Ureter (tissue), 1 donor: ENCODE results near the gene SLC11A2. TPM values are rescaled to one million over a fixed set of nuclear protein-coding genes. Genes with fewer than 3 reads are reported as not detected.
"Not testable (repeated sequence)": the region's sequence is repeated elsewhere in the genome, so short reads cannot be mapped to it uniquely, and the experiment has no call there.

Experiments used
- DNase-seq: peaks from one replicate; pipeline ENCODE4 v3.0.0-alpha.2; 2020; ENCODE audit warnings: low spot score
- total RNA-seq: library from RNA; stranded (reverse); gene quantifications from one replicate; pipeline ENCODE4 v1.2.4, GENCODE V29; 2023
- donor health status: DM: yes; HTN: yes; CAD: no.

Gene SLC11A2
- total RNA-seq, 1 donor from 2014 or later, result 78.4 TPM

DNA sequence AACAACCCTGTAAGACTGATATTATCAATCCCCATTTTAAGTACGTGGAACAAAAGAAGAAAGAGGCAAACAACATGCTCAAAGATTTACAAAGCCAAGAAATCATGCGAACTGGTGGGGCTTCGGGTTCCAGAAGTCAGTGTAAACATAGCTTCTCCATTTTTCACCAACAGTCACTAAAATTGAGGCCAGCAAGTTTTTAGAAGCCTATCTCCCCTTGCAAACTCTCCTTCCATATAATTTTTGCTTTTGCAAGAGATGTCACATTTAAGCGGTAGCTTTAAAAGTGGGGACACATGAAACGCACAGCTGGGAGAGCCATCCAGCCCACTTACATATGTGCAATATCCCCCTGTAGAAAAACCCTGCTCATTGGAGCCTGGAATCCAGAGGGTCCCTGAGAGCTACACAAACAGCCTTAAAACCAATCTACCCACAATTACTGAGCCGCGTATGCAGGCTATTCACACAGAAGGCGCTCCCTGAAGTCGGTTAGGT, 797 bp downstream of the SLC11A2 start:
- no peak for DNase-seq

DNA sequence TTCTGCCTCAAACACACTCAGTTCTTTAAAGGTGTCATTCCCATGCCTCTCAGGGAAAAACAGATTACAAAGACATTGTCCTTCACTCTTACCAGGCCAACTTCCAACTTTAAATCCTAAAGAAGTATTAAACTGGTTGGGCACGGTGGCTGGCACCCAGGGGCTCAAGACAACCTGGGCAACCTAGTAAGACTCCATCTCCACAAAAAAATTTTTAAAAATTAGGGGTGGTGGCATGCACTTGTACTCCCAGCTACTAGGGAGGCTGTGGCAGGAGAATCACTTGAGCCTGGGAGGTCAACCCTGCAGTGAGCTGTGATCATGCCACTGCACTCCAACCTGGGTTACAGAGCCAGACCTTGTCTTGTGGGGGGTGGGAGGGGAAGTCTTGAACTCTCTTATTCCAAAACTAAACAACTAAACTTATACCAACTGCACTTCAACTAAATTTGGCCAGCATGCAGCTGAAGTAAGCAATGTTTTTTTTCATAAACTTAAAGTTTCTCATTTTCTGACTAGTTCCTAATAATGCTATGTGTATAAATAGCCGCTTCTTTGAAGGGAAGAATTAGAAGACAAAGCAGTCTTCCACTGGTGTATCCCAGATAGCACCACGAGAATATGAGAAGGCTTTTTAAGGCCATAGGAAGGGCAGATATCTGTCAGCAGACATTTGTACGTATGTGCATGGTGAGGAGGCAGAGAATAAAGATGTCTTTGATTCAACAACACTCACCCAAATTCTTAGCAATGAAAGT, 2.4 kb downstream of the SLC11A2 start:
- no peak for DNase-seq

DNA sequence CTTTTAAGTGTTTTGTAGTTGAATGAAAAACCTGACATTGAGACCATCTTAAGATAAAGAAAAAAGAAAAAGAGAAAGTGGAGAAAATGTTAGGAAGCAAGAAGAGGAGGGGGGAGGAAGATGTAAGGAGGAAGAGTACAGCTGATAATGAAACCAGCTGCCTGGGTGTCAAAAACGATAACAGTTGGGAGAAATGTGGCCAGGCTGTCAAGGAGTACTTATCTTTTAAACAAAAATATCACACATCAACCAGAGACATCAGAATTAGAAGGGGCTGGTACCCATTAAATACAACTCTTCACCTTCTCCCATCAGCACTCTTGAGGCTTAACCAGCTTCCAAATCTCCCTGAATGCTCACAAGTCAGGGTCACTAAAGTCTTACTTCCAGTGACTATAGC, 4.5 kb downstream of the SLC11A2 start:
- DNase-seq, result no peak

DNA sequence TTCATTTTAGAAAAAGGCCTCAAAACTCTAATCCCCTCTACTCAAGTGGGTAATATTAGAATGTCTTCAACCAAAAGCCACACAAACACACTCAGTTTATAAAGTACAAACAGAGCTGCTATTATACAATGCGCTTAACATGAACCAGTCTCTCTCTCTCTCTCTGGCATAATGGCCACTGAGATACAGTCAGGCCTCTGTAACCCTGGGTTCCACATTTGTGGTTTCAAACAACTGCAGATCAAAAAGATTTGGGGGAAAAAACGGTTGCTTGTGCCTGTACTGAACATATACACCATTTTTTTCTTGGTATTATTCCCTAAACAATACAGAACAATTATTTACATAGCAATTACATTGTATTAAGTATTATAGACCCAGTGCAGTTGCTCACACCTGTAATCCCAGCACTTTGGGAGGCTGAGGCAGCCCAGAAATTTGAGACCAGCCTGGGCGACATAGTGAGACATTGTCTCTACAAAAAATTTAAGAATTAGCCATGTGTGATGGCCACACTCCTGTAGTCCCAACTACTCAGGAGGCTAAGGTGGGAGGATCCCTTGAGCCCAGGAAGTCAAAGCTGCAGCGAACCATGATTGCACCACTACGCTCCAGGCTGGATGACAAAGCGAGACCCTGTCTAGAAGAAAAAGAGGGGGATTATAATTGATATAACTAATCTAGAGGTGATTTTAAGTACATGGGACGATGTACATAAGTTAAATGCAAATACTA, 5.6 kb downstream of the SLC11A2 start:
- DNase-seq, result no peak

DNA sequence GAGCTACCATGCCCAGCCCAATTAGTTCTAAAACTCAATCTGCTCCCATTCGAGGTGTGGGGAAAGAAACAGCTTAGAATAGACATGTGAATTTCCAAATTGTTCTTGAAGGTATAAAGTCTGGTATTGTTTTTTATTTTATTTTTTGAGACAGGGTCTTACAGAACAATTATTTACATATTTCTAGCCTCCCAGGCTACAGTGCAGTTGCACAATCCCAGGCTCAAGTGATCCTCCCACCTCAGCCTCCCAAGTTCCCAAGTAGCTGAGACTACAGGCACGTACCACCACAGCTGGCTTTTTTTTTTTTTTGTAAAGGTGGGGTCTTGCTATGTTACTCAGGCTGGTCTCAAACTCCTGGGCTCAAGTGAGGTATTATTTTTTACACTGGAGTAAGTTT, 6.3 kb downstream of the SLC11A2 start:
- no peak for DNase-seq

DNA sequence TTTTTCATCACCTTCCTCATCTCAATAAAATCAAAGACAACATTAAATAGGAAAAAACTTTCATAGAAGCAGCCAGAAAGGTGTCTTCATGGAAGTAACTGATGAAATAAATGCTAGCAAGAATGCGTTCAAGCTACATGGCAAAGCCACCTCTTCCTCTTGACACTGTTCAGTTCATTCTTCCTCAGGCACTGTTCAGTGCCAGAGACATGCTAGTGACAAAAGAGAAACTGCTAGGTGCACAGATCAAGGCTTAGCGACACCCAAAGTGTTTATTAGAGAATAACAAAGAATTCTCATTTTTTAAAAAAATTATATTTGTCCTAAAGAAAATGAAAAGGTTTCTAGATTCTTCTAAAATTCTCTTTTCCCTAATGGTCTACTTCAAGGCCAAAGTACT, 7.2 kb downstream of the SLC11A2 start:
- DNase-seq, result no peak

DNA sequence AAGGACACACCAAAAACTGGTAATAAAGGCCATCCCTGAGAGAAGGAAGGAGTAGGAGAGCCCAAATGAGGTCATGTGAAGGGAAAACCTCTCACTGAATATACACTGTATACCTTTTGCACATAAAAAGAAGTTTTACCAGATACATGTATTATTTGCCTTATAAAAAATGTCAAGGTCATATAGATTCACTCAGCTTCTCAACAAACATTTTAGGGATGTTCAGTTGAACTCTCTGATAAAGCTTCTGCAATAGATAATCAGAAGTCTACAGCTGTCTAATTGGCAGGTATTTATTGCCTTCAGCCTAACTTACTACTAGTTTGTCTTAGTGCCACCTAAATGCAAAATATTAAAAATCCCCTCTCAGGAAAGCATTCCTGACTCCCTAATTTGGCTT, 8.7 kb downstream of the SLC11A2 start:
- no peak for DNase-seq

DNA sequence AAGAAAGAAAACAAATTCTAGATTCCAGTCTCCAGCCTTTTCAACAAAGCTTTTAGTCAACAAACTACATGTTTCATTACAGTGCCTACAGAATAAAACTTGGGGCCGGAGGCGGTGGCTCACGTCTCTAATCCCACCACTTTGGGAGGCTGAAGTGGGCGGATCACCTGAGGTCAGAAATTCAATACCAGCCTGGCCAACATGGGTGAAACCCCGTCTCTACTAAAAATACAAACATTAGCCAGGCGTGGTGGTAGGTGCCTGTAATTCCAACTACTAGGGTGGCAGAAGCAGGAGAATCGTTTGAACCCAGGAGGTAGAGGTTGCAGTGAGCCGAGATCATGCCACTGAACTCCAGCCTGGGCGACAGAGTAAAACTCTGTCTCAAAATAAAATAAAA, 11.7 kb downstream of the SLC11A2 start:
- not testable (repeated sequence) for DNase-seq

DNA sequence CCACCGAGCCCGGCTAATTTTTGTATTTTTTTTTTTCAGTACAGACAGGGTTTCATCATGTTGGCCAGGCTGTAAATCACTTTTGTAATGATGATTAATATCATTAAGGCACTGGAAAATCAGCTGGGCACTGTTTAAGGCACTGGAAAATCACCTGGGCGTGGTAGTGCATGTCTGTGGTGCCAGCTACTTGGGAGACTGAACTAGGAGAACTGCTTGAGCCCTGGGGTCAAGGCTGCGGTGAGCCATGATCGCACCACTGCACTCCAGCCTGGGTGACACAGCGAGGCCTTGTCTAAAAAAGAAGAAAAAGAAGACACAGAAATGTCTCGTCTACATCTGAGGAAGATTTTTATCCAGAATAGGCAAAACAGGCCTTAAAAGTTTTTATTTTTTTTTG, 12.7 kb downstream of the SLC11A2 start:
- DNase-seq, result no peak

DNA sequence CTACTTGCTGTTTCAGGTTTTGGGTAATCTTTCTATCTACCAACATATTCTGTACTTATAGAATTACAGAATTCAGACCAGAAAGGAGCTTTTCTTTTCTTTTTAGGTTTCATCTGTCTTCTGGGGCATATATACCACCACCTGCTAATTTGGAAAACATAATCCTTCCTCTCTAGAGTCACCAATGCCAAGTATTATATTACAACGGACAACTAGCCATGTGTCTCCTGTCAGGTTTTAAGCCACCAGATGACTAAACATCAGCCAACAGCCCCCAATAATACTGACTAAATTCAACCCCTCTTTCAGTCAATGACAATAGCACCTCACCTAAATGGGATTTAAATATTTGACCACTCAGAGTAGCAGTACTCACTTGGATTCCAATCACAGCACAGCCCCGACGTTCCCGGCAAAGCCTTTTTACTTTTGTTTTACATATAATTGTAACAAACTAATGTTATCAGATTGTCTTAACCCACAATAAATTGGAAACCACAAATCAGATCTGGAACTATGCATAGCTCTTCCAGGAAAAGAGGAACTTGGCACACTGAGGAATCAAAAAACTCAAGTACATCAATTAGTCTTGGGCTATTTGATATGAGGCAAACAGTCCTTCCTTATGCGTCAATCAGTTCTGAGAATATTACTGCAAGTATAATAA, 13.5 kb downstream of the SLC11A2 start:
- no peak for DNase-seq

DNA sequence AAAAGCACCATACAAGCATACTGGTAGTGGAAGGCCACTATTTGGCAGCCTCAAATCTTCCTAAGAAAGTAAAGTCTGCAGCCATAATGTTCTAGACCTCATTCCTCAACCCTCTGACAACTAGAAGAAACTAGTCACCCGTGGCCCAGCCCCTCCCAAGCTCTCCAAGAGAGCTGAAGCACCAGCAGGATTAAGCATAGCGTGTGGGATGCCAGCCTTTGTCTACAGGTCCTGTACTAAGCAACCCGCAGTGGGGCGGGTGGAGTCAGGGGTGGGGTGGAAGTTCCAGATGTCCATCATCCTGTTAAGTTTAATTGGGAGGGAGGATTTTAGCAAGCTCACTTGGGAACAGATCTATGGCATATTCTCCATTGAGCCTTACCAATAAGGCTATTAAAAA, 14.2 kb downstream of the SLC11A2 start:
- no peak for DNase-seq

DNA sequence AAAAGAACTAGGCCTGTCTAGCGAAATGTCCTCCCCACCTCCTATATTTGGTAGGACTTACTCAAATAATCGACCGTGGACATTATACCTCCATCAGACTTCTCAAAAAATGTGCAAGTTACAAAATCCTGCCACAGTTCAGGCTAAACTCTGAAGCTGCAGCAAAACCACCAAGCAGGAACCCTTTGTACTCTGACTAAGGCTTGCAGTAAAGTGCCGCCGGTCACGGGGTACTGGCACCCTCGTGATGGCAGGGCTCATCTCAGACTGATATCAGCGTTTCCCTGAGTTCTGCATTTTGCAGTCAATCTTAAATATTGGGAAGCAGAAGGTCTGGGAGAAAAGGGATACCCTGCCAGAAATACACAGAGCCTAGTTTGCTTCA, 17.1 kb downstream of the SLC11A2 start:
- DNase-seq, result peak; percentile 69

DNA sequence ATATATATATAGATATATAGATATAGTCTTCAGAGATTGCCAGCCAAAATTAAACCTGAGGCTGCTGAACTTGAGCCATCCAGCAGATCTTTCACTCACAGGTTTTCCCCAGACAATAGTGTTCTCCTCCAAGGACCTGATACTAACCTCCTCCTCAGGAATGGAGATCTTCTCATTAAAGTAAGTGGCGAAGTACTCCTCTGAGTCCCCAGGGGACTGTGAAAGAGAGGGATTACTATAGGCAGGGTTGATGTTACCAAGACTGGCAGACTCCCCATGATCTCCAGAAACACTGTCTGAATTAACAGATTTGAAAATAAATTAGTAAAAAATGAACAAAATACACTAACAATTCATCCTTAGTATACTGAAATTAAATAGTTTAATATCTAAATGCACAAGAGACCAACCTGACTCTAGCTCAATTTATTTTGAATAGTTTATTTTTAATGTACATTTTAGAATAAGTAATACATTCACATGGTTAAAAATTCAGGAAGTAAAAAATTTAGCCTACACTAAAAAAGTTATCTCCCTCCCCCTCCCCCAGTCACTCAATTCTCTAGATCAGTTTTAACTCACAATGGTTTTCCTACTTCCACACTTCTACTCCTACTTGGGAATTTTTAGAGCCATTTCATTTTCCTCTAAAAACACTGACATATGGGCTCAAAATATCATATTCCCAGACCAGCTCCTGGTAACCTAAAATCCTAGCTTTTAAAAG, 17.7 kb downstream of the SLC11A2 start:
- no peak for DNase-seq

DNA sequence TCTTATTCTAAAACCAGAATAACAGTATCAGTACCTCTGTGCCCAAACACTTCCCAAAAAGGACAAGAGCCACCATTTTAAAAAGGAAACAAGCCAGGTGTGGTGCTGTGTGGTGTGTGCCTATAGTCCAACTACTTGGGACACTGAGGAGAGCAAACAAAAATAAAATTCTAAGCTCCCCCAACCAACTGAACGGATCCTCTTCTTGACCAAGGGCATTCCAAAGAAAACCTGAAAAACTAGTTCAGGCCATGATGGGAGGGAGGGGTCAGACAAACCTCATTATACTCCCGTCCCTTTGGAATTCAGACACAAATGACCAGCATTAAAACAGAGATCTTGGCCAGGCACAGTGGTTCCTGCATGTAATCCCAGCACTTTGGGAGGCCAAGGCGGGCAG, 20.5 kb downstream of the SLC11A2 start:
- no peak for DNase-seq

DNA sequence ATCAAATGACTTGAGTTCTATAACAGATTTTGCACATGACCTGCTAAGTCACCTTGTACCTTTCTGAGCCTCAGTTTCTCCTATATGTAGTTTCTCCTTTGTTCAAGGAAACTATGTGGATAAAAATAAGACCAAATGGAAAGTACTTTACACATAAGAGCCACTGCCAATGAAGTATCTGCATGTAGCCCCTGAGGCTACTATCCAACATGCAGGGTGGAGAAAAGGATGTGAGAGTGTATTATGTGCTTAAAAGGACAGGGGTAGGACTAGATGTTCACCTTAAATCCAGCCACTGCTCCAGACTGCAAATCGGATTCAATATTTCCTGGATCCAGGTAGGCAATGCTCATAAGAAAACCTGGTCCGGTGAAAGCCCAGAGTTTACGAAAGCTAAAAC, 21.2 kb downstream of the SLC11A2 start:
- DNase-seq, result no peak

DNA sequence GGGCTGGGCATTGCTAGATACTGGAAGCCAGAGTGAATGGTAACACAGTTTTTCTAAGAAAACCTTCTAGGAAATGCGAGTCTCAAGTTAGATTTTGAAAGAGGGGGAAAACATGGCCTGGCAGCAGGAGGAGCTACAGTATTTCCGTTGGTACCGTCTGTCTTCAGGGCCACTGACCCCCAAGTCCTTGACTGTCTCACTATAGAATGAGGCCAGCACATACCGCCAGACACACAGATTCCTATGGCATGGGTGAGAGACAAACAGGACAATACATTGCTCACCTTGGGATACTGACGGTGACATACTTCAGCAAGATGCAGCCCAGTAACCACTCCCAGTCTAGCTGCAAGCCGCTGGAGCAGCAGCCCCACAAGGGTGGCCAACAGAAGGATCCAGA, 21.7 kb downstream of the SLC11A2 start:
- DNase-seq, result no peak

DNA sequence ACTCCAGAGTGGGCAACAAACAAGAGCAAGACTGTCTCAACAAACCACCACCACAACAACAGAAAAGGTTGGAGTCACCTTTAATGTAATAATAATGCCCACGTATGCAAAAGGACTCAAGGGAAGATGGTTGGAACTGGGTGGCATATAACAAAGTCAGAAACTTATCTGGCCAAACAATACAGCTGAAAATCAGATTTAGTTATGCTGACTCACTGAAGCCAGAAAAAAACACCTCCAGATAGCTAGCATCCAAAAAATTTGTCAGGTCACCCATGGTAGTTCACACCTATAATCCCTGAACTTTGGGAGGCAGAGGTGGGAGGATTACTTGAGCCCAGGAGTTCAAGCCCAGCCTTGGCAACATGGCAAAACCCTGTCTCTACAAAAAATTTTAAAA, 24.4 kb downstream of the SLC11A2 start:
- no peak for DNase-seq

DNA sequence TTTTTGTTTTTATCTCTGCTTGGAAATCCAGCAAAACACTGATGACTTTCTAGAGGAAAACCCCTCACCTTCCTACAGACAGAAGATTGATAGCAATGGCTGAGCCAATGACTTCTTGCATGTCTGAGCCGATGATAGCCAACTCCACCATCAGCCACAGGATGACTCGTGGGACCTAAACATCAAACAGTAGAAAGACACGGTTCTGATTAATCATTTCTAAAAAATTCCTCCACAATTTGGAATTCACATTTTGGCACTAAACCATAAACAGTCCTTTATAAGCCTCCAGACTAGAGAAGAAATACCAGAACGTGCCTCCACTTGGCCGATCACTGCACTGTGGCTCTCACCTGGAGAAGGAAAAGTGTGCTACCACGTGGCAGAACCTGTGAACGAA, 25.9 kb downstream of the SLC11A2 start:
- DNase-seq, result no peak

DNA sequence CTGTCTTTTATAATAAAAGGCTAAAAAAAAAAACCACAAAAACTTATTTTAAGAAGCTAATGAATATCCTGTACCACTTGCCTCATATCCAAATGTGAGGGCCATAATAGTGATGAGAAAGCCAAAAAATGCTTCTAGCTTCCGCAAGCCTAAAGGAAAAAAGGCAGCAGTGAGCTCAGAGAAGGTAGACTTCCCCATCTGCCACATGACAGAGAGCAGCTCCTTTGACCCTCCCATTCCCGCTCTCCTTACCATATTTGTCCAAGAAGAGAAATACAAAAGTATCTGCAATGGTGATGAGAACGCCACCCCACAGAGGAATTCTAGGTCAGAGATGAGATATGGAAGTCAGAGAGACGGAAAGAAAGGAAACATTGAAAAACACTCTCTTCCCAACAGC, 27.1 kb downstream of the SLC11A2 start:
- no peak for DNase-seq

DNA sequence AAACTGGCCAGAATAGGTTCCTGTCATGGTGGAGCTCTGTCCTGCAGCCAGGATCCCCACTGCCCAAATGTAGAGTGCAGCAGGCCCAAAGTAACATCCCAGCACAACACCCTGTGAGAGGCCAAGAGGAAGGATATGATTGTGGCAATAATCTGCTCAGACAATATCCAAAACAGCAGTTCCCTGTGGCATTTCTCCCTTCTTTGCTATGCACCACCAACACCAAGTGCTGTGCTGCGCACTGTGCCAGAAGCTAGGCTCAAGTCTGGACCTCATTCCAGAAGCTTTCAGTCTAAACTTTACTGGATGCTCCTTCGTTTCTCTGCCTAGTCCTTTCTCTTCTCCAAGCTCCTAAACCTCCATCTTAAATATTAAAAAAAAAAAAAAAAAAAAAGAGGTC, 33.4 kb downstream of the SLC11A2 start:
- no peak for DNase-seq

DNA sequence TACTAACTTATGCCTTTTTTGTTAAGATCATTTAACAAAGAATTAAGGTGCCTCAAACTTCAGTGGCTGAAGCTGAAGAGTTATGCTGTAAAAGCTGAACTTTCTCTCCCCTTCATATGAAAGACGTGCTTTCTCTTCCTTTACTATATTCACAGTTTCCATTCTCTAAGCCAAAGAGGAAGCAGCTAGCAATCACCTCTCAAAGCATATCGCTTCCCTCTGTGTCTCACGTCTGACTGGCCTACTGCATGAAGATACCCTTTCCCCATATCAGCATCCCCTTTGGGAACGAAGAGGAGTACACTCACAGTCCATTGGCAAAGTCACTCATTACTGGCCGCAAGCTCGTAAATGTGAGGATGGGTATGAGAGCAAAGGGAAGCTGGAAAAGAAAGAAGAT, 34.9 kb downstream of the SLC11A2 start:
- no peak for DNase-seq

DNA sequence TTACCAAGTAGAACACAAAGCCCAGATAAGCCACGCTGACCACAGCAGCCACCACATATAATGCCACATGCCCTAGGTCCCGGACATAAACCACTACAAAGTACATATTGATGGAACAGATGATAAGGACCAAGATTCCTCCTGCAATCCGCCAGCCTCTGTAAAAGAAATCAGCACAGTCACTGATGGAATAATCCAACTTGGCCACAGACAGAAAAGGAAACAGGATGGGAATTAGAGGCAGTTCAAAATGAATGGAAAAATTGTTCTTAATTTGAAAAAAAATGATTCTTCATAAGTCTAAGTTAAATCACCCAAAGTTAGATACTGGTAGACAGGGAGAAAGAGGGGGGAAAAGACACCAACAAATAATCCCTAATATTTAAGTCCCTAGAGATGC, 35.4 kb downstream of the SLC11A2 start:
- DNase-seq, result no peak
